Upper lobe of left lung (tissue), 6 donors: ENCODE results near the gene SLC2A2. TPM values are rescaled to one million over a fixed set of nuclear protein-coding genes. Genes with fewer than 3 reads are reported as not detected.

Experiments
- ATAC-seq, 2 donors: fragments of 200-7000 bp; cut with Tn5 transposase; one replicate each; pipeline ENCODE4 v1.9.1; 2022; ENCODE audit warnings: mild to moderate bottlenecking in 2 of 2, moderate library complexity in 2 of 2; ENCODE audit not compliant: low FRiP score in 2 of 2
- DNase-seq, 2 donors: peaks; one replicate each; pipeline ENCODE4 v3.0.0-alpha.2; 2019 to 2020
- H3K27ac ChIP-seq, 4 donors: fragments of 200-600 bp; sonication (generic); one replicate each; pipeline ENCODE4 v1.5.1; 2016 to 2019
- H3K27me3 ChIP-seq, 4 donors: fragments of 200-600 bp; sonication (generic); one replicate each; pipeline ENCODE4 v1.5.1; 2017 to 2019
- H3K36me3 ChIP-seq, 4 donors: fragments of 200-600 bp; sonication (generic); one replicate each; pipeline ENCODE4 v1.5.1; 2016 to 2019
- H3K4me1 ChIP-seq, 4 donors: fragments of 200-600 bp; sonication (generic); one replicate each; pipeline ENCODE4 v1.5.1; 2018 to 2019
- H3K4me3 ChIP-seq, 4 donors: fragments of 200-600 bp; sonication (generic); one replicate each; pipeline ENCODE4 v1.5.1; 2017 to 2019; ENCODE audit warnings: mild to moderate bottlenecking in 2 of 4, moderate library complexity in 1 of 4
- H3K9me3 ChIP-seq, 4 donors: fragments of 200-600 bp; sonication (generic); one replicate each; pipeline ENCODE4 v1.5.1; 2018 to 2019
- EP300 ChIP-seq, 4 donors: sonication (generic); formaldehyde crosslinking; IDR thresholded peaks; one replicate each; pipeline ENCODE4 v1.5.1; 2017; ENCODE audit warnings: antibody characterized with exemption in 4 of 4, control low read depth in 2 of 4
- POLR2A ChIP-seq, 4 donors: fragments of 450-650 bp; IDR thresholded peaks; one replicate each; pipeline ENCODE4 v1.5.1; 2016 to 2017; ENCODE audit warnings: antibody characterized with exemption in 4 of 4, mild to moderate bottlenecking in 2 of 4
- POLR2AphosphoS5 ChIP-seq, 2 donors: sonication (generic); formaldehyde crosslinking; IDR thresholded peaks; one replicate each; pipeline ENCODE4 v1.5.1; 2017; ENCODE audit warnings: antibody characterized with exemption in 2 of 2
- WGBS, 2 donors: methylation state at CpG; one replicate each; pipeline ENCODE4 v1.1.5; 2017 to 2018; 5-methylcytosine and 5-hydroxymethylcytosine counted together
- total RNA-seq, 6 donors: library from RNA; depleted of rRNA in 4 of 6; stranded (reverse); fragments of >200 nt in 4 of 6; gene quantifications; one replicate each; pipeline versions ENCODE4 v1.1.0 to v1.2.1, GENCODE V29; 2016 to 2021
- TF ChIP-seq, protein P1 (sequence below), 6 experiments: fragments of 450-650 bp in 4 of 6; fragments of 200-600 bp in 2 of 6; sonication (generic) in 2 of 6; IDR thresholded peaks; one replicate each; pipeline ENCODE4 v1.5.1; 2016 to 2019; ENCODE audit warnings: antibody characterized with exemption in 6 of 6
- donor health status: DM: no; HTN: no; CAD: no; lungs with moderate emphysema.
- donor health status: DM: no; HTN: yes; CAD: no; lungs with severe emphysema.

Gene SLC2A2
- total RNA-seq, 6 donors from 2014 or later, result 0.06 to 0.13 TPM; not detected in 4

- no peaks in the 10 kb centered on the region for H3K9me3 ChIP-seq
- ATAC-seq, result no peak
- WGBS, 2 donors, result 79 to 82% methylated on average over 2 of the region's 2 CpGs
- peaks cover 0 to 3% (median 0%) of the 10 kb centered on the region in 4 donors for H3K4me1 ChIP-seq
- no peak for TF ChIP-seq POLR2A (IDR thresholded peaks at IDR 0.05)
- no peak for TF ChIP-seq EP300 (IDR thresholded peaks at IDR 0.05)
- TF ChIP-seq, protein P1, sequence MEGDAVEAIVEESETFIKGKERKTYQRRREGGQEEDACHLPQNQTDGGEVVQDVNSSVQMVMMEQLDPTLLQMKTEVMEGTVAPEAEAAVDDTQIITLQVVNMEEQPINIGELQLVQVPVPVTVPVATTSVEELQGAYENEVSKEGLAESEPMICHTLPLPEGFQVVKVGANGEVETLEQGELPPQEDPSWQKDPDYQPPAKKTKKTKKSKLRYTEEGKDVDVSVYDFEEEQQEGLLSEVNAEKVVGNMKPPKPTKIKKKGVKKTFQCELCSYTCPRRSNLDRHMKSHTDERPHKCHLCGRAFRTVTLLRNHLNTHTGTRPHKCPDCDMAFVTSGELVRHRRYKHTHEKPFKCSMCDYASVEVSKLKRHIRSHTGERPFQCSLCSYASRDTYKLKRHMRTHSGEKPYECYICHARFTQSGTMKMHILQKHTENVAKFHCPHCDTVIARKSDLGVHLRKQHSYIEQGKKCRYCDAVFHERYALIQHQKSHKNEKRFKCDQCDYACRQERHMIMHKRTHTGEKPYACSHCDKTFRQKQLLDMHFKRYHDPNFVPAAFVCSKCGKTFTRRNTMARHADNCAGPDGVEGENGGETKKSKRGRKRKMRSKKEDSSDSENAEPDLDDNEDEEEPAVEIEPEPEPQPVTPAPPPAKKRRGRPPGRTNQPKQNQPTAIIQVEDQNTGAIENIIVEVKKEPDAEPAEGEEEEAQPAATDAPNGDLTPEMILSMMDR (IDR thresholded peaks at IDR 0.05), result no peak
- no peak for TF ChIP-seq POLR2AphosphoS5 (IDR thresholded peaks at IDR 0.05)
- H3K4me3 ChIP-seq, result no peak overlapping the region
- DNase-seq, result no peak
- H3K27me3 ChIP-seq, result no peaks in the 10 kb centered on the region
- H3K36me3 ChIP-seq, result no peaks in the 10 kb centered on the region
- no peak overlapping the region for H3K27ac ChIP-seq
Observed at GRCh38 chr3:171011109-171011872, 15.2 kb downstream of the SLC2A2 start.

DNA sequence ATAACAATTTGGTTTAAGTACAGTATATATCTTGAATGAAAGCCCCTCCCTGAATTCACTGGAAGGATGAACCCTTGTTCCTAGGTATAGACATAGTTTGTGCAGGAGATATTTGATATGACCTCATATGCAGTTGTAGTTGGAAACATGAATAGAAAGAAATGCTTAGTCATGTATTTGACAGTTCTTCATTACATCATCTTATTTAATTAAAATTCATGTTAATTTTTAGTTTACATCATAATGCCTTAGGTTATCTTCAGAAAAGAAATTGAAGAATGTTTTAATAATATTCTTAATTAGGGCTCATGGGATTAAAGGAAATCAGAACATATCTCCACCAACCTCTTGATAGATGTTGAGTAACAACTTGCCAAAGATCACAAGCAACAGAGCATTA is 19.2 kb downstream of the SLC2A2 start:
- Histone ChIP-seq H3K4me1 (no peaks in the 10 kb centered on the region), H3K9me3 (no peaks in the 10 kb centered on the region), H3K27ac (no peak overlapping the region), H3K36me3 (no peaks in the 10 kb centered on the region), H3K4me3 (no peak overlapping the region), H3K27me3 (no peaks in the 10 kb centered on the region)
- TF ChIP-seq, protein P1 (IDR thresholded peaks at IDR 0.05), result no peak
- TF ChIP-seq POLR2AphosphoS5 (IDR thresholded peaks at IDR 0.05) (no peak), POLR2A (IDR thresholded peaks at IDR 0.05) (no peak), EP300 (IDR thresholded peaks at IDR 0.05) (no peak)
- no peak for DNase-seq
- no peak for ATAC-seq

DNA sequence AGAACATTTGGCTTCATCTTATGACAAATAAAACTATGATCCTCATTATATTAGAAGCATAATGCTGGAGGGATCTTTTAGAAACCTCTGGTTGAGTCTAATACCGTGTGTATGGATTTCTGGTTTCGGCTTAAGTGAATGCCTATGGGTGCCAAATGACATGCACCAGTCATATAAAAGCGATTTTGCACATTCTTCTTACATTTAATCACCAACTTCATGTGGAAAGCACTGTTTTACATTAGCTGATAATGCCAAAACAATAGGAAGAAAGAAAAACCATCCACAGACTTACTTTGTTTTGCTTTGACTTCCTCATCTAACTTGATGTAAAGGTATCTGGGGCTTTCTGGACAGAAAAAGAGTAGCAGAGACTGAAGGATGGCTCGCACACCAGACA is 20.9 kb downstream of the SLC2A2 start:
- no peaks in the 10 kb centered on the region for H3K27me3 ChIP-seq
- no peaks in the 10 kb centered on the region for H3K4me1 ChIP-seq
- no peak overlapping the region for H3K27ac ChIP-seq
- no peaks in the 10 kb centered on the region for H3K36me3 ChIP-seq
- 89% methylated on average over 4 of the region's 4 CpGs for WGBS, 2 donors
- TF ChIP-seq EP300 (IDR thresholded peaks at IDR 0.05) (no peak), POLR2A (IDR thresholded peaks at IDR 0.05) (no peak), POLR2AphosphoS5 (IDR thresholded peaks at IDR 0.05) (no peak)
- TF ChIP-seq, protein P1 (IDR thresholded peaks at IDR 0.05), result no peak
- DNase-seq, result no peak
- no peak for ATAC-seq
- no peaks in the 10 kb centered on the region for H3K9me3 ChIP-seq
- no peak overlapping the region for H3K4me3 ChIP-seq

DNA sequence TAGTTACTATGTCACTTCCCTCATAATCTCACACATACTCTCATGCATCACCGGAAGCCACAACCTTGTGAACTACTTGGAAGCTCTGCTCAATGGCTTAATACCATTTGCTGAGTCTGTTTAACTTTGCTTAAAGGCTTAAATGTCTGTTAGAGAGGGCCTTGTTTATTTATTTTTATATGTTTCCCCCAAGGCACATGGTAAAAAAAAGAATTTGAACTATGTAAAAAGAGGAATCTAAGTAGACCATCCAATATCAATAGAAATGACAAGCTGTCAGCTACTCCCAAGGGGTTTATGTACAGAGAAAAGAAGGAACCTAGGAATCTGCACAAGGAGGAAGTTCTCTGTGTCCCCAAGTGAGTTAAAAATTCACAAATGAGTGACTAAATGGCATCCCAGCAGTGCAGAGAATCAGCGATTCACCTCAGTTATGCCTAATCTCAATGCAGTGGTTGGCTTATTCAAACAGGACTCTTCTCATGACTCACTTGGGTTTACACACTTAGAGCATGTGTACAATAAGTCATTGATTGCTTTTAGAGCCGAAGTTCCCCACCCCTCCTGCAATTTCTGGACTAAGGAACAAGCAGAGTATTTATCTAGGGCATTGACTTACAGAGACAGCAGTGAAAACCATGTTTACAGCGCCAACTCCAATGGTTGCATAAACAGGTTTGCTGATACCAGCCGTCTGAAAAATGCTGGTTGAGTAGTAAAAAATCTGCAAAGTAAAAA is 24.4 kb downstream of the SLC2A2 start:
- TF ChIP-seq POLR2A (IDR thresholded peaks at IDR 0.05) (no peak), POLR2AphosphoS5 (IDR thresholded peaks at IDR 0.05) (no peak), EP300 (IDR thresholded peaks at IDR 0.05) (no peak)
- TF ChIP-seq, protein P1 (IDR thresholded peaks at IDR 0.05), result no peak

More for the DNA sequence above, 24.4 kb downstream of the SLC2A2 start:
- Histone ChIP-seq H3K36me3 (no peaks in the 10 kb centered on the region), H3K27ac (no peak overlapping the region), H3K4me1 (peaks cover 0 to 4% (median 0%) of the 10 kb centered on the region in 4 donors), H3K27me3 (no peaks in the 10 kb centered on the region), H3K9me3 (no peaks in the 10 kb centered on the region), H3K4me3 (no peak overlapping the region)
- DNase-seq (no peak), ATAC-seq (no peak)
- WGBS, 2 donors, result 69 to 79% methylated on average over 5 of the region's 5 CpGs
